NOMO-1 (cell line): ENCODE data around the gene MCF2.
"Not testable (repeated sequence)": the region's sequence is repeated elsewhere in the genome, so short reads cannot be mapped to it uniquely, and the experiment has no call there.

Experiments
- DNase-seq, 2 experiments: peaks; one replicate each; lab custom pipeline; 2025; ENCODE audit not compliant: unreplicated experiment in 2 of 2; lab: John Stamatoyannopoulos, UW

Gene MCF2, protein sequence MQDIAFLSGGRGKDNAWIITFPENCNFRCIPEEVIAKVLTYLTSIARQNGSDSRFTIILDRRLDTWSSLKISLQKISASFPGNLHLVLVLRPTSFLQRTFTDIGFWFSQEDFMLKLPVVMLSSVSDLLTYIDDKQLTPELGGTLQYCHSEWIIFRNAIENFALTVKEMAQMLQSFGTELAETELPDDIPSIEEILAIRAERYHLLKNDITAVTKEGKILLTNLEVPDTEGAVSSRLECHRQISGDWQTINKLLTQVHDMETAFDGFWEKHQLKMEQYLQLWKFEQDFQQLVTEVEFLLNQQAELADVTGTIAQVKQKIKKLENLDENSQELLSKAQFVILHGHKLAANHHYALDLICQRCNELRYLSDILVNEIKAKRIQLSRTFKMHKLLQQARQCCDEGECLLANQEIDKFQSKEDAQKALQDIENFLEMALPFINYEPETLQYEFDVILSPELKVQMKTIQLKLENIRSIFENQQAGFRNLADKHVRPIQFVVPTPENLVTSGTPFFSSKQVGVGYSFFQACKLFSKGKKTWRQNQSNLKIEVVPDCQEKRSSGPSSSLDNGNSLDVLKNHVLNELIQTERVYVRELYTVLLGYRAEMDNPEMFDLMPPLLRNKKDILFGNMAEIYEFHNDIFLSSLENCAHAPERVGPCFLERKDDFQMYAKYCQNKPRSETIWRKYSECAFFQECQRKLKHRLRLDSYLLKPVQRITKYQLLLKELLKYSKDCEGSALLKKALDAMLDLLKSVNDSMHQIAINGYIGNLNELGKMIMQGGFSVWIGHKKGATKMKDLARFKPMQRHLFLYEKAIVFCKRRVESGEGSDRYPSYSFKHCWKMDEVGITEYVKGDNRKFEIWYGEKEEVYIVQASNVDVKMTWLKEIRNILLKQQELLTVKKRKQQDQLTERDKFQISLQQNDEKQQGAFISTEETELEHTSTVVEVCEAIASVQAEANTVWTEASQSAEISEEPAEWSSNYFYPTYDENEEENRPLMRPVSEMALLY

GRCh38 chrX:139708067-139708466, at the start of gene MCF2:
Gene MCF2, minus strand, starts transcription at chrX:139708167. Its CDS starts 56,423 bp downstream, at chrX:139651744.
- no peak for DNase-seq

GRCh38 chrX:139751053-139751452, 43.1 kb upstream of the MCF2 start:
- DNase-seq, result no peak

GRCh38 chrX:139750390-139750789, 42.4 kb upstream of the MCF2 start:
- DNase-seq, result no peak

- no peak for DNase-seq
Observed at GRCh38 chrX:139739138-139739537, 31.2 kb upstream of the MCF2 start.

DNA sequence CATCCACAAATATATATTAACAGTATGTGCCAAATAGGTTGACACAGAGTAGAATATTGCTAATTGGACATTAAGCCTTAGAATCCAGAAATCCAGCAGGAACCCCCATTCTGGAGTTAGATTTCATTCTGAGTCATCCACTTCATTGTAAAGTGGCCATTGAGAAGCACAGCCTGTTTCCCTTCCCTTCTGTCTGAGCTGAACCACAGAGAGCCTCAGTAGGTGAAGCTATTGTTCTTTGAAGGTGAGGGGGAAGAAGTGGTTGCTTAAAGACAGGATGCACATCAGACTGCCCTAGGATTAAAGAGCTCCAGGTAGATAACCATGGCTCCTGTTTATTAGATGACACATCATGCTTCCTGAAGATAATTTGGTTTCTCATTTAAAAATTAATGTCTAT, 30.6 kb upstream of the MCF2 start:
- DNase-seq, result no peak

DNA sequence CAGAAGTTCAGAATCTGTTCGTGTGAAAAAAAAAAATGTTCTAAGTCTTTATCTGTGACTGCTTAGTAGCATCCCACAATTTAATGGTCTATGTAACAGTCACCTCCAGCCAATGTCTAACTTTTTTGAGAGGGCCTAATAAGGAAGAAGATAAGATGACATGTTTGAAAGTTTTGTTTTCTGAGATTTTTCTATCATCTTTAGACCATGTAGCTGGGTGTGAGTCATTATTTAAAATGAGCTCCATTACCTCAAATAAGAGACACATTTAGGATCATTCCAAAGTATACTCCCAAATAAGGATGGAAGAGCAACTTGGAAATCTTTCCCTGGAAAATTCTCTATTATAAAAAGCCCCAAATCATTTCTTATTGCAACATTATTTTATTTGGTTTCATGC, 28.2 kb upstream of the MCF2 start:
- DNase-seq, result no peak

DNA sequence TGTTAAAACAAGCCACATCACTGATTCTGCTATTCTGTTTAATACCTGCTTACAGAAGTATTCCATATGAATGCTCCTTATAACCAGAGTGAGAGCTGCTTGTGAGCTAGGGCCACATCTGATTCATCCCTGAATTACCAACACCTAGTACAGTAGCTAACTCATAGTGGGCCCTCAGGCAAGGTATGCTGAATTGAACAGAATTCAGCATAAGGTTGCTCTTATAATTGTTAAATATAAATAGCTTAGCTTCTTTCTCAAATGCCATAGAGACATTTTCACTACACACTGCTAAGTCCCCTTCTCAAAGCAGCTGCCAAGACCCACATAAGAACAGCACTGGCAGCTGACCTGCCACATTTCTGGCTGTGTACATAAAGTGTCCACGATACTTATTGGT, 27.0 kb upstream of the MCF2 start:
- DNase-seq, result no peak

GRCh38 chrX:139725720-139726119, 17.8 kb upstream of the MCF2 start:
- DNase-seq, result no peak

- DNase-seq, result no peak
Observed at GRCh38 chrX:139724626-139725025, 16.7 kb upstream of the MCF2 start.

GRCh38 chrX:139720979-139721378, 13.0 kb upstream of the MCF2 start:
- no peak for DNase-seq

DNA sequence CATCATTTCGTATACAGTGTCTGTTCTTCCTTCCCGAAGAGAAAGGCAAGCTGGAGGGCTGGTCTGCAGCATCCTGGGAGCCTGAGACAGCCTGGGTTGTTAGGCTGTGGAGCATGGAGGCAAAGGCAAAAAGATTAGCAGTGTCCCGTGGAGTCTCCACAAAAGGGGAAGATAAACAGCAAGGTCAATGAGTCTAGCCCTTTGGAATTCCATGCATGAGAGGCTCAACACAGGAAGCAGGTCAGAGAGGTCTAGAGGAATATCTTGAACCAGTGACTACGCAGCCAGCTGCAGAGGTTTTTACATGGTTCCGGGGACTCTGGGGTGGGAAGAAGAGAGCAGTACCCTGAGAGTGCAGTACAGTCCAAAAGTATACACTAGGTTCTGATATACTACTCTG, 12.2 kb upstream of the MCF2 start:
- DNase-seq, result no peak

DNA sequence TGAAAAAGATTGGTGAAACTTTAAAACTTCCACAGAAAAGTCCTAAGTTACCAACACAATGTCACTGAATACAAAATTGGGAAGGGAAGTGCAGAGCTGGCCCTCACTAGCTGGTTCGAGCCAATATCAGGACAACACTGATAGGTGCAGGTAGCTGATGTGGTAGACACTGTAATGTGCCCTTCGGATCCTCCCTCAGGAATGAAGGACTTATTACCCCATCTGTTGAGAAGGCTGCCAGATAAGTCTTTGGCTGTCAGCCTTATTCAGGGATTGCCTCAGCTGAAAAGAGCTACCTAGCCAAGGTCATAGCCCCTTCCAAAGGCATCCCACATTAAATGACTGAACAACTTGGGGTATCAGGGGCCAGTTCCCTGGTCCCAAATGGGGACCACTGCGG, 5.3 kb downstream of the MCF2 start:
- no peak for DNase-seq

DNA sequence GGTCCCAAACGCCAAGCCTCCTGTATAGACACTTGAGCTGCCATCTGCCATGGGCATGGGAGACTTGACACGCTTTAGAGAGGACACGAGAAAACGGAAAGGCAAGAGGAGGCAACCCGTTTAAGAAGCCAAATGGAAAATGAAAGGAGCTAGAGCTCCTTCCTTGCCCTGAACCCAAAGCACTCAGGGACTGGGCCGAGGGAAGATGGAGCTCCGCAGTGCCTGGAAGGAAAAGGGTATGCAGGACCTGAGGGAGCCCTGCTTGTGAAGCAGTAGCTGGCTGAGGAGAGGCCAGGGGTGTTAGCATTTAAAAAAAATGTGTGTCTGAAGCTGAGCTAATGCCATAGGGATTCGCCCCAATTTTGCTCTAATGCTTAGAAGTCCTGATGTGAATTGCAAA, 15.1 kb downstream of the MCF2 start:
- no peak for DNase-seq

- DNase-seq, result no peak
Observed at GRCh38 chrX:139692506-139692849, 15.5 kb downstream of the MCF2 start.

DNA sequence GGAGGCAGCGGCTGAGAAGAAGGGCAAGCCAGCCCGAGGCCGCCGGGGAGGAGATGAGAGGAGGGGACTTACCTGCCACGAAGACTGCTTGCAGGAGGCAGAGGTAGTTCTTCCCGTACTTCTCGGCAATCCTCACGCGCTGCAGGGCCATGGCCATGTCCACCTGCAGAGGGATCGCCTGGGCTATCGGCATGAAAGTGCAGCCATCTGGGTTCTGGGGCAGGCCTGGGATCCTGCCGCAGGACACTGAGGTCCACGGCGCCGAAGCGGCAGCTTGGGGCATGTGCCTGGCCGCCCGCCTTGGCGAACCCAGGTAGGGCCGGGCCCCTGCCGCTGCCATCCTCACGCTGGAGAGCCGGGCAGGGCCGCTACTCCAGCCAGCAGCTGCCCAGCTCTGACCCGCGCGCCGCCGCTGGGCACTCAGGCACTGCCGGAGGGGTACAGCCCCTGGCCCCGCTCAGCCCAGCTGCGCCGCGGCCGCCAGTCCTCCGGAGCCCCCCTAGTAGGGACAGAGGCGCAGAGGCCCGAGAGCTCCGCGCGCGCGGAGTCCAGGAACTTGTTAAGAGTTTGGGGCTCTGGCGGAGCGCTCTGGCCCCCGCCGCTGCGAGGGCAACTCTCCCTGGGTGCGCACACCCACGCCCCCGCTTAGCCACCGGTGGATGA, 16.0 kb downstream of the MCF2 start:
- DNase-seq, result no peak

GRCh38 chrX:139691493-139691842, 16.5 kb downstream of the MCF2 start:
- no peak for DNase-seq

DNA sequence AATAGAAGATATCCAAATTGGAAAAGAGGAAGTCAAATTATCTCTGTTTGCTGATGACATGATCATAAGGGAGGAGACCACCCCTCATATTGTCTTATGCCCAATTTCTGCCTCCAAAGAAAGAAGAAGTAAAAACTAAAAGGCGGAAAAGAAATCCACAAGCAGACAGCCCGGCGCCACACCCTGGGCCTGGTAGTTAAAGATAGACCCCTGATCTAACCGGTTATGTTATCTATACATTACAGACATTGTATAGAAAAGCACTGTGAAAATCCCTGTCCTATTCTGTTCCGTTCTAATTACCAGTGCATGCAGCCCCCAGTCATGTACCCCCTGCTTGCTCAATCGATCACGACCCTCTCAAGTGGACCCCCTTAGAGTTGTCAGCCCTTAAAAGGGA, 22.8 kb downstream of the MCF2 start:
- not testable (repeated sequence) for DNase-seq

DNA sequence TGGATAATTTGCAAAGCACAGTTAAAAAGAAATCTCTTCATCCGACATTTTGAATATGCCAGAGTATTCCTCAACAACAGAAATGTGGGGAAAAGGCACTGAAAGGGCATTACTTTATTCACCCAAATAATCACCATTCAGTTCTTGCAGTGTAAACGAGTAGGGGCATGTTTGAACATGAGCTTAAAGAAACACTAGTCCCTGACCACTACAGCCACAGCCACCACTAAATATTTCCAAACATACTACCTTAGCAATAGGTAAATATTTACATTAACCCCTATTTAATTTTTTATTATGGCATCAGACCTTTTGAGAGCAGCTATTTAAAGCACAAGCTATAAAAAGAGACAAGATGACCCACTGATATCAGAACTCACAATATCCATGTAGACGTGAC, 27.6 kb downstream of the MCF2 start:
- no peak for DNase-seq

DNA sequence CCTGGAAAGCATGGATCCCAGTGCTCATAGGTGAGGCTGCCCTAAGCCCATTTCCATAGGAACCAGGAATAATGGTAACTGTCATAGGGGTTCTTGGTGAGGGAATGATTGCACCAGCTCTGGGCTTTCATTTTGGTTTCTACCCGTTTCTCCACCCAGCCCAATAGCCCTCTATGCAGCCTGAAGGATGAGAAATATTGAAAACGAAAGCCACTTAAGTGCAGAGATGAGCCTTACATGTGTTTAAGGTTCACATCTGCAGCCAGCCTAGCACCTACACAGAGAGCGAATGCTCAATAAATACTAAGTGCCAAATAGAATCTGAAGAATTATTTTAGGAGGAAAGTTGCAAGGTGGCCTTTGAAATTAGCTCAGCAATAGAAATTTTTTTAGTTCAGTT, 60.4 kb downstream of the MCF2 start:
- no peak for DNase-seq

DNA sequence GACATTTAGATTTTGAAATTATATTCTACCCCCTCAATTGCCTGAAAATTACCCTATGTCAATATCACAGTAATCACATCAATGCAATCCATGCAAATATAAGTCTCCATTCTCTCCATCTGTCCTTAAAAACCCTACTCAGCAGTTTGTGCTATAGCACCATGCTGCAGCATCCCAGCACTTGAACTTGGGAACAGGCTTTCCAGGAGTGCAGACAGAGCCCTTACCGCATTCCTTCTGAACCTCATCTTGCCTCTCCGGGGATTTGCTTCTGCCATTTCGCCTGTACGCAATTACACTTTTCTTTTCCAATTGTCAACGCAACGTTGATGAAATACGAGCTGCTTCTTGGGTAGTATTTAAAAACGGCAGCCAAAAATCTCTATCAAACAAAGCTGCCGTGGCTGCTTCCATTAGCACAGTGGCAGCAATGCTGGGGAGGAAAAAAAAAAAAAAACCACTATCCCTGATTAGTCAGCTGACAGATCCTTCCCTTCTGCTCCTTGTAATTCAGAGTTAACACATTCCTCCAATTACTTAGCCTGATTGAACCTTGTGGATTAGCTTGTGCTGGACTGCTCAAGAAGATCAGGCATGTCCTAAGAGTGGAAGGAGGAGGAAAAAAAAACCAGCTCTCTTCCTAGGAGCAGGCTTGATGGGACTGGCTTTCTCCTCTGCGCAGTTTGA, 65.6 kb downstream of the MCF2 start:
- DNase-seq, result no peak

DNA sequence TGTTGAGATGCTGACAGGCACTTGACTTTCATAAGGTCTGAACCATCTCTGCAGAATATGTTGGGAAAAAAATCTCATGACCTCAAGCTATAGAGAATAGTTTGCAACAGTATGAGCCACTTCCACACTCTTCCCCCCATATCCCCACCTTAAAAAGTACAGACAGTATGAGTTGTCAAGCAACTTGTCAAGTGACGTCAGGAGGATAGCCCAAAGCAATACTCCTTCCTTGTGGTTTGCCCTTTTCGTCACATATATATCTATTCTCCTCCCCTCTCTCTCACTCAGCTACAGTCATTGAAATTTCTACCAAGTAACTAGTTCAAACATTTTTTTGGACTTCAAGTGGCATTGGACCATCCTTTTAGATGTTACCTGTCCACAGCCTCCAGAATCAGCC, 67.7 kb downstream of the MCF2 start:
- DNase-seq, result no peak
